Measurements from ENCODE around the gene SOCS7.

DNA sequence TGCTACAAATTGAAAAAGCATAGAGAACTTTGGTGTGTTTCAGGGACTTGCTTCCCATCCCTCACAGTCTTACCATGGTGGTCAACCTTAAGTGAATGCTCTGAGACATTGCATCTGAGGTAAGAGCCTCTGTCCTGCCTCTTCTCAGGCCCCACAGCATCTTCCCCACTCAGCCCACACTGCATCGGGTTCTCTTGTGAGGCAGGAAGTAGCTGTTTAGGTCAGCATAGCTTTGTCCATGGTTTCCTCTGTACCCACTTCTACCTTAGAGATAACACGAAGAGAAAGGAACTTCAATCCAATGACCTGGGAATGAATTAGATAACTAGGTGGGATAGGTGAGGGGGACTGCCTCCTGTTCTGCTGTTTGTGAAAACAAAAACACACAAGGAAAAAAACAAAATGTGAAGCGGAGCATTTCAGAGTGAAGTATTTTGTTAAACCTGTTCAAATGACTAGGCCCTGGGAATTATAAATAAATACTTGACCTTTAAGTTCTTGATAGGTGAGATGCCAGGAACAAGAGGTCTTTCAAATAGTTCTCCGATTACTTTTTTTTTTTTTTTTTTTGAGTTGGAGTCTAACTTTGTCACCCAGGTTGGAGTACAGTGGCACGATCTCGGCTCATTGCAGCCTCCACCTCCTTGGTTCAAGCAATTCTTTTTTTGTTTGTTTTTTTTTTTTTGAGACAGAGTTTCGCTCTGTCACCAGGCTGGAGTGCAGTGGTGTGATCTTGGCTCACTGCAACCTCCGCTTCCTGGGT, 17.7 kb downstream of the SOCS7 start:
- no peak for TF ChIP-seq POLR2A (IDR thresholded peaks at IDR 0.05)
- TF ChIP-seq, protein P1, sequence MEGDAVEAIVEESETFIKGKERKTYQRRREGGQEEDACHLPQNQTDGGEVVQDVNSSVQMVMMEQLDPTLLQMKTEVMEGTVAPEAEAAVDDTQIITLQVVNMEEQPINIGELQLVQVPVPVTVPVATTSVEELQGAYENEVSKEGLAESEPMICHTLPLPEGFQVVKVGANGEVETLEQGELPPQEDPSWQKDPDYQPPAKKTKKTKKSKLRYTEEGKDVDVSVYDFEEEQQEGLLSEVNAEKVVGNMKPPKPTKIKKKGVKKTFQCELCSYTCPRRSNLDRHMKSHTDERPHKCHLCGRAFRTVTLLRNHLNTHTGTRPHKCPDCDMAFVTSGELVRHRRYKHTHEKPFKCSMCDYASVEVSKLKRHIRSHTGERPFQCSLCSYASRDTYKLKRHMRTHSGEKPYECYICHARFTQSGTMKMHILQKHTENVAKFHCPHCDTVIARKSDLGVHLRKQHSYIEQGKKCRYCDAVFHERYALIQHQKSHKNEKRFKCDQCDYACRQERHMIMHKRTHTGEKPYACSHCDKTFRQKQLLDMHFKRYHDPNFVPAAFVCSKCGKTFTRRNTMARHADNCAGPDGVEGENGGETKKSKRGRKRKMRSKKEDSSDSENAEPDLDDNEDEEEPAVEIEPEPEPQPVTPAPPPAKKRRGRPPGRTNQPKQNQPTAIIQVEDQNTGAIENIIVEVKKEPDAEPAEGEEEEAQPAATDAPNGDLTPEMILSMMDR (IDR thresholded peaks at IDR 0.05) = no peak

Data from heart left ventricle (tissue), 13 donors.